ENCODE measurements around the gene CAPN14.

The CAPN14 gene

DNA sequence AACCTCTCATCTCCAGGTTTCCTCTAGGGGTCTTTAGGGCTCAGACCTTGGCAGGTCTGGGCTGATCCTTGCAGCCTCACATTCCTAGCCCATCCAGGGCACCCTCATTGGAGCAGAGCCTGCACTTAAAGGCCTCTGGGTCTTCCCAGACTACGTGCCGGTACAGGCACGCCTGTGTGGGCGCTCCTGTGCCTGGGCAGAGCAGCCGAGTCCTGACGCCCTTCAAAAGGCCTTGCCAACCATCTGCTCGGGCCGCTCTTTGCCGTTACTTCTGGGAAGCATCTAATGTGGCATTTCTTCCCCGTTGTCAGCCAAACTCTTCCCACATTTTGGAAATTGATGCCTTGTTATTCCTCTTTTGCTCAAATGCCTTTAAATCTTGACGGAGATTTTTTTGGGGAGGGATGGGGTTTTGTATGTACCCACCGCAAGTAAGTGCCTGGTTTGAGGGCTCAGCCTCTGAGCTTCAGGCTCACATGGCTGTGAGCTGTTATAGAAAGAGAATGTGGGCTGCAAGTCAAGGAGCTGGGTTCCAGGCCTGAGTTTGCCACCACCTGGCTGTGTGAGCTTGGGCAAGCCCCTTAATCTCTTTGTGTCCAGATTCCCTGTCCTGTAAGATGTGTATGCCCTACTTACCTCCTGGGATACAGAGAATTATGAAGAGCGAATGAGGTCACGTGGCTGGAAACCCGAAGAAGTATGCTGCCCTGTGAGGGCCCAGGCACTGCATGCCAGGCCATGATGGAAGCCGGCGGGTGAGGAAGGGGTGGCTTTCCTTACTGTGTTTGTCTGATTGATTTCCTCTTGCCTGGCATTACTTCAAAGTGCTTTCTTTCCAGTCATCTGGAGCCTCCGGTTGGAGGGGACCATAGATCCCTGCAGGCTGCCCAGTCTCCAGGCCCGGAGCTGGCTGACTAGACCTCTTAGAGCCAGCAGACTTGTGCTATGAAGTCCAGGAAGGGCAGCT lies 37.2 kb upstream of the CAPN14 start:
- Histone ChIP-seq H3K27me3 (ENCODE audit: low read depth, low read length) (no peaks in the 10 kb centered on the region), H3K27ac (ENCODE audit: low read length) (no peak overlapping the region), H3K9me3 (ENCODE audit: control insufficient read depth in 1 of 2, low read length in 2 of 2) (no peaks in the 10 kb centered on the region), H3K36me3 (ENCODE audit: control insufficient read depth in 1 of 2, insufficient read depth in 2 of 2, low read length in 2 of 2) (peaks cover 0 to 8% of the 10 kb centered on the region in 2 donors), H3K4me3 (ENCODE audit: low read depth in 1 of 2, low read length in 2 of 2) (no peak overlapping the region), H3K4me1 (ENCODE audit: control insufficient read depth in 1 of 2, insufficient read depth in 2 of 2, low read length in 2 of 2) (no peaks in the 10 kb centered on the region)

DNA sequence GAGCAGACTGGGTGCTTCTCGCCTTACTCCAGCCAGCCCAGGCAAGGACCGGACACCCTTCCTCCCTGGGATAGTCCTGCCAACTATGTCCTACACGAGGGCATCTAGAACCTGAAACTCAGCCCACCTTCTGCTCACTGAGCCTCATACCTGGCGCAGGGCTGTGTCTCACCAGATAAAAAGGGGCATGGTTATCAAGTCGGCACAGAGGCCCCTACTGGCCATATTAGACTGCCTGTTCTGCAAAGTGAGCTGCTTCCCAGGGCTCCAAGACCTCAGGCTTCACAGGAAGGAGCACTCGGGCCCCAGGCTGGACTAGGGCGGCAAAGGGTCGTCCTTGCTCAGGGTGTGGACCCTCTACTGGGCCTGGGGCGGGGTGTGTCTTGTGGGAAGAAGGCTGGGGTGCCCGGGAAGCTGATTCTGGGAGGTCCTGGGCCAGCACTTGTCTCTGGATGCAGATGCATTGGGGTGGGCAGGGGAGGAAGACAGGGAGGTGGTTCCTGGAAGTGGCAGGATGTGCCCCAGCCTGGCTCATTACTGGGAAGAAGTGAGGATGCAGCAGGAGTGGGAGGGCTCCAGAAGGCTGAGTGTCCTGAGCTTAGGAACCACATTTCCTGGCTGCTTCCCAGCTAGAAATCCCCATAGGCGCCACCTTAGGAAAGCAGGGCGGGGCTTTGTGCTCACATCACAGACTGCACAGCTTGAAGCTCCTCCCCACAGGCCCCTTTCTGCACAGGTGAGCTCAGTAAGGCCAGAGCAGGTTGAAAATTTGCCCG lies 36.2 kb upstream of the CAPN14 start:
- Histone ChIP-seq H3K27ac (ENCODE audit: low read length) (no peak overlapping the region), H3K27me3 (ENCODE audit: low read depth, low read length) (no peaks in the 10 kb centered on the region), H3K4me3 (ENCODE audit: low read depth in 1 of 2, low read length in 2 of 2) (no peak overlapping the region), H3K36me3 (ENCODE audit: control insufficient read depth in 1 of 2, insufficient read depth in 2 of 2, low read length in 2 of 2) (peaks cover 0 to 17% of the 10 kb centered on the region in 2 donors), H3K4me1 (ENCODE audit: control insufficient read depth in 1 of 2, insufficient read depth in 2 of 2, low read length in 2 of 2) (no peaks in the 10 kb centered on the region), H3K9me3 (ENCODE audit: control insufficient read depth in 1 of 2, low read length in 2 of 2) (no peaks in the 10 kb centered on the region)

DNA sequence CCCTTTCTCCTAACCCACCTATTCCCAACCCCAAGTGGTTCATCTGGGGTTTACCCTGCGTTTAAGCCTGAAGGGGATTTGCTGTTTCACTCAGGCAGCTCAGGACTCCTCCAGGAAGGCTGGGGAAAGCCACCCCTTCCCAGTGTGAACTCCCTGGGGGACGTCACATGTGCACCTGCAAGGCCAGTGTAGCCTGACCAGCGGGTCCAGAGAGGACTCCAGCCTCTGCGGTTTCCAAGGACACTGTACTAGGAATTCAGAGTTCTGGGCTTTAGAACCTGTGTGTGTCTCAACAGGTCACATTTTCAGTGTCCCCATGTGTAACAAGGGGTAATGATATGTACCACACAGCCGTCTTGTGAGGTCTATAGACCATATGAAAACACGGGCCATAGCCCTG lies 34.5 kb upstream of the CAPN14 start:
- no peaks in the 10 kb centered on the region for H3K27me3 ChIP-seq (ENCODE audit: low read depth, low read length)
- H3K36me3 ChIP-seq (ENCODE audit: control insufficient read depth in 1 of 2, insufficient read depth in 2 of 2, low read length in 2 of 2) = peaks cover 0 to 25% of the 10 kb centered on the region in 2 donors
- H3K4me1 ChIP-seq (ENCODE audit: control insufficient read depth in 1 of 2, insufficient read depth in 2 of 2, low read length in 2 of 2) = no peaks in the 10 kb centered on the region
- no peak overlapping the region for H3K27ac ChIP-seq (ENCODE audit: low read length)
- H3K9me3 ChIP-seq (ENCODE audit: control insufficient read depth in 1 of 2, low read length in 2 of 2) = no peaks in the 10 kb centered on the region
- H3K4me3 ChIP-seq (ENCODE audit: low read depth in 1 of 2, low read length in 2 of 2) = no peak overlapping the region

DNA sequence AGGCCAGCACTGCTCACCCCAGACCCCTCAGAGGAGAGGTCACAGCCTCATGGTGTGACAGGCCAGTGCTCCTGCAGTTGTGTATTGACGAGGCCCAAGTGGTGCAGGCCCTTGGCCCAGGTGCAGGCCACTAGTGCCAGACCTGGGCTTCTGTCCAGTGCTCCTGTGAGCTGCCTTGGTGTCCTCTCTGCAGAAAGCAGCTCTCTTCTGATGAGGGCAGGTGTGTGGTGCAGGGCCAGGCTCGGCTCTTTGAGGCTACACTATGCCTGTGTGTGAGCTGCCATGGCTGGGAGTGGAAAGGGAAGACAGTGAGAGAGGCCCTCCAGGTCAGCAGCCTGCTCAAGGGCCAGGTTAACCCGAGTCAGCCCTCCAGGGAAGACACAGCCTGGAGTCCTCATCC lies 33.7 kb upstream of the CAPN14 start:
- Histone ChIP-seq H3K36me3 (ENCODE audit: control insufficient read depth in 1 of 2, insufficient read depth in 2 of 2, low read length in 2 of 2) (peaks cover 0 to 23% of the 10 kb centered on the region in 2 donors), H3K4me3 (ENCODE audit: low read depth in 1 of 2, low read length in 2 of 2) (no peak overlapping the region), H3K27ac (ENCODE audit: low read length) (no peak overlapping the region), H3K4me1 (ENCODE audit: control insufficient read depth in 1 of 2, insufficient read depth in 2 of 2, low read length in 2 of 2) (no peaks in the 10 kb centered on the region), H3K27me3 (ENCODE audit: low read depth, low read length) (no peaks in the 10 kb centered on the region), H3K9me3 (ENCODE audit: control insufficient read depth in 1 of 2, low read length in 2 of 2) (no peaks in the 10 kb centered on the region)

DNA sequence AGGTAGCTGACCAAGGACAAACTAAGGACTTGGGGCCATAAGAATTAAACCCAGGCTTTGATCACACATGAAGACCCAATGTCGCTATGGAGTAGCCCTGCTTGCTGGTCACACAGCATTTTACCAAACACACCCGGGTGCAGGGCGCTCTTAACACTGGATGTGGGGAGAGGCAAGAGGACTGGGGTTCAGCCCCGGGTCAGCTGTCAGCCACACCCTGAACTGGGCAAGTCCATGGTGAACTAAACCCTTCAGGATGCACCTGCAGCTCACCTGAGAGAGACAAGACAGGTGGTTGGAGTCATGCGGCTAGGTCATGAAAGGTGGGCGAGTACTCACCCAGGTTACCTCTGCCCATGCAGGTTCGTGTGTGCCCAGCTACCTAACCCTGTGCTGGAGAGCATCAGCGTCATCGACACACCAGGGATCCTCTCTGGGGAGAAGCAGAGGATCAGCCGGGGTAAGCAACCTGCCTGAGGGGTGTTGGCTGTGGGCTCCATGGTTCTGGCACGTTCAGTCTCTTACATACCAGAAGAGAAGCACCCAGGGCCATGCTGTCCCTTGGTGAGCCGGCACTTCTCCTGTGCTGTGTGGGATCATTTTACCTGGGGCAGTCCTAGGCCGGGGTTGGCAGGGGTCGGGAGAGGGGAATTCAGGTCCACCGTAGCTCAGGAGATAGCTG lies 31.8 kb upstream of the CAPN14 start:
- Histone ChIP-seq H3K4me1 (ENCODE audit: control insufficient read depth in 1 of 2, insufficient read depth in 2 of 2, low read length in 2 of 2) (no peaks in the 10 kb centered on the region), H3K27me3 (ENCODE audit: low read depth, low read length) (no peaks in the 10 kb centered on the region), H3K9me3 (ENCODE audit: control insufficient read depth in 1 of 2, low read length in 2 of 2) (no peaks in the 10 kb centered on the region), H3K27ac (ENCODE audit: low read length) (no peak overlapping the region), H3K36me3 (ENCODE audit: control insufficient read depth in 1 of 2, insufficient read depth in 2 of 2, low read length in 2 of 2) (peaks cover 0 to 28% of the 10 kb centered on the region in 2 donors), H3K4me3 (ENCODE audit: low read depth in 1 of 2, low read length in 2 of 2) (no peak overlapping the region)

DNA sequence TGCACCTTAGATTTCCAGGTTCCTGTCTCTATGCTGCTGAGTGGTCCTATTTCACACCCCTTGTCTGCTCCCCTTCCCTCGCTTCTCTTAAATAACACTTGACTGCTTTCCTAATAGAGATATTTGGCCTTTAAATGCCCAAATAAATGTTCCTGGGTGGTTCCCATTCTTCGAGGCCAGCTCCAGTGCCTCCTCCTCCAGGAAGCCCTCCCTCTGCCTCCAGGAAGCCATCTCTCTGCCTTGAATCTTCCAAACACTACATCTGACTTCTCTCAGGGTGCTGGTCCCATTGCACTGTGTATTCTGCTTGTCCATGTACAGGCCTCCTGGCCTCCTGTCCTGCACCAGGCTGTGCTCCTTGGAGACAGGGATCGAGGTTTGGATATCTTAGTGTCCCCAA lies 30.8 kb upstream of the CAPN14 start:
- no peak overlapping the region for H3K4me3 ChIP-seq (ENCODE audit: low read depth in 1 of 2, low read length in 2 of 2)
- H3K4me1 ChIP-seq (ENCODE audit: control insufficient read depth in 1 of 2, insufficient read depth in 2 of 2, low read length in 2 of 2) = no peaks in the 10 kb centered on the region
- no peaks in the 10 kb centered on the region for H3K9me3 ChIP-seq (ENCODE audit: control insufficient read depth in 1 of 2, low read length in 2 of 2)
- H3K36me3 ChIP-seq (ENCODE audit: control insufficient read depth in 1 of 2, insufficient read depth in 2 of 2, low read length in 2 of 2) = peaks cover 0 to 28% of the 10 kb centered on the region in 2 donors
- H3K27ac ChIP-seq (ENCODE audit: low read length) = no peak overlapping the region
- H3K27me3 ChIP-seq (ENCODE audit: low read depth, low read length) = no peaks in the 10 kb centered on the region

DNA sequence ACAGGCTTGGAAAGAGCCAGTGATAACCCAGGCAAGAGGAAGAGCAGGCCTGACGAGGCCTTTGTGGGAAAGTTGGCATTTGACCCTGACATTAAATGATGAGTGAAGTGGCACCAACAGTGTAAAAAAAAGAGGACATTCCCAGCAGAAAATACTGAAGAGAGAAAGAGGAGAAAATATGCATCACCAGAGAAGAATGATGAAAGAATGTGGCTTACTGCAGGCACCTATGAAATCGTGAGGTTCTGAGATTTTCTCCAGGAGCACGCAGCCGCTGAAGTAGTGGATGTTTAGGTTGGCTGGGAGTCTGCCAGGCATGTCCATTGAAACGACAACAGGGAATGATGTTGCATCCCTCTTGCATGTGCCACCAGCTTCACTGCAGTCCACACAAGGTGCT lies 30.4 kb upstream of the CAPN14 start:
- Histone ChIP-seq H3K36me3 (ENCODE audit: control insufficient read depth in 1 of 2, insufficient read depth in 2 of 2, low read length in 2 of 2) (peaks cover 0 to 28% of the 10 kb centered on the region in 2 donors), H3K4me1 (ENCODE audit: control insufficient read depth in 1 of 2, insufficient read depth in 2 of 2, low read length in 2 of 2) (no peaks in the 10 kb centered on the region), H3K4me3 (ENCODE audit: low read depth in 1 of 2, low read length in 2 of 2) (no peak overlapping the region), H3K9me3 (ENCODE audit: control insufficient read depth in 1 of 2, low read length in 2 of 2) (no peaks in the 10 kb centered on the region), H3K27me3 (ENCODE audit: low read depth, low read length) (no peaks in the 10 kb centered on the region), H3K27ac (ENCODE audit: low read length) (no peak overlapping the region)

DNA sequence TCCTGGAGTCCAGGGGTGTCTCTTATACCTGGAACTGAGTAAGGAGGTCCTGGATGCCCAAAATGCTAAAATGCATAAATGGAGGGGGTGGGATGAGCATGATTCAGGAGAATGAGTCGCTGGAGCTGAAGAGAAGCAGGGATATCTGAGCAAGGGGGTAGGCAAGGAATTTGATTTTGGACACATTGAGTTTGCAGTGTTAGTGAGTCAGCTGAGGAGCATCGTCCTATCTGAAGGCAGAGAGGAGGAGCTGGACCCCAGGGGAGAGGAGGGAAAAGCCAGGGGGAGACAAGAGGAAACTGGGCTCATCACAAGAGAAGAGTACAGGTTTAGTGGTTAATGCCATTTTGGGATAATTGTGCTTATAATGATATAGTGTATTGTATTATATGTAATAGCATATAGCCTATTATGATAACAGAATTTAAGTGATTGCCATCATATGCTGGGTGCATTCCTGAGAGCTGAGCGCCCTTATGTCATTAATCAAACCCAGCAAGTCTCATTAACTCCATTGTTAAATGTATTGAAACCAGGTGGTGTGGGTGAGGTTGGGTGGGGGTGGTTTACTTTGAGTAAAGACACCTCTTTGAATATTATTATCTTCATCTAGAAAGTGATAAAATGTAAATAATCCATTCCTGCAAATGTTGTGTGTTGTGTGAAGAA lies 29.0 kb upstream of the CAPN14 start:
- Histone ChIP-seq H3K4me1 (ENCODE audit: control insufficient read depth in 1 of 2, insufficient read depth in 2 of 2, low read length in 2 of 2) (no peaks in the 10 kb centered on the region), H3K27me3 (ENCODE audit: low read depth, low read length) (no peaks in the 10 kb centered on the region), H3K4me3 (ENCODE audit: low read depth in 1 of 2, low read length in 2 of 2) (no peak overlapping the region), H3K36me3 (ENCODE audit: control insufficient read depth in 1 of 2, insufficient read depth in 2 of 2, low read length in 2 of 2) (peaks cover 0 to 28% of the 10 kb centered on the region in 2 donors), H3K27ac (ENCODE audit: low read length) (no peak overlapping the region), H3K9me3 (ENCODE audit: control insufficient read depth in 1 of 2, low read length in 2 of 2) (no peaks in the 10 kb centered on the region)

DNA sequence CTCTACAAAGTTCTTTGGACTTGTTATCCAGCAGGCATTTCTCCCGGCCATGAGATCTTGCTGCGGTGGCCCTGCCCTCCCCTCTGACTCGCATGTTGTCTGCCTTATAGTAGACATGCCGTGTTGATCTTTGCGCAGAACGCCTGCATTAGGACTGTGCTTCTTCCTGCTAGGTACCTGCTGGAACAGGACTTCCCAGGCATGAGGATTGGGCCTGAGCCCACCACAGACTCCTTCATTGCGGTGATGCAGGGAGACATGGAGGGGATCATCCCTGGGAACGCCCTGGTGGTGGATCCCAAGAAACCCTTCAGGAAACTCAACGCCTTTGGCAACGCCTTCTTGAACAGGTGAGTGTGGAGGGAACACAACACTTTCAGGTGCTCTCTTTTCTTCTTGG lies 26.8 kb upstream of the CAPN14 start:
- Histone ChIP-seq H3K4me3 (ENCODE audit: low read depth in 1 of 2, low read length in 2 of 2) (no peak overlapping the region), H3K27me3 (ENCODE audit: low read depth, low read length) (no peaks in the 10 kb centered on the region)

DNA sequence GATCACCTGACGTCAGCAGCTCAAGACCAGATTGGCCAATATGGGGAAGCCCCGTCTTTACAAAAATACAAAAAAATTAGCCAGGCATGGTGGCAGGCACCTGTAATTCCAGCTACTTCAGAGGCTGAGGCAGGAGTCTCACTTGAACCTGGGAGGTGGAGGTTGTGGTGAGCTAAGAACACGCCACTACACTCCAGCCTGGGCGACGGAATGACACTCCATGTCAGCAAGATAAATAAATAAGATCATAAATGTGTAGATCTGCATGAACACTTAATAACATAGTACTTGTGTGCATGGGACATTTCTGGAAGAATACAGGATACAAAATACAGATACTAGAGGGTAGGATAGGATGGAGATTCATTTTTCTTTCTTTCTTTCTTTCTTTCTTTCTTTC lies 25.7 kb upstream of the CAPN14 start:
- Histone ChIP-seq H3K27ac (ENCODE audit: low read length) (no peak overlapping the region), H3K4me1 (ENCODE audit: control insufficient read depth in 1 of 2, insufficient read depth in 2 of 2, low read length in 2 of 2) (peaks cover 0 to 13% of the 10 kb centered on the region in 2 donors), H3K4me3 (ENCODE audit: low read depth in 1 of 2, low read length in 2 of 2) (no peak overlapping the region), H3K36me3 (ENCODE audit: control insufficient read depth in 1 of 2, insufficient read depth in 2 of 2, low read length in 2 of 2) (peaks cover 0 to 11% of the 10 kb centered on the region in 2 donors), H3K27me3 (ENCODE audit: low read depth, low read length) (no peaks in the 10 kb centered on the region), H3K9me3 (ENCODE audit: control insufficient read depth in 1 of 2, low read length in 2 of 2) (no peaks in the 10 kb centered on the region)

More for the DNA sequence above, 26.8 kb upstream of the CAPN14 start:
- peaks cover 0 to 21% of the 10 kb centered on the region in 2 donors for H3K36me3 ChIP-seq (ENCODE audit: control insufficient read depth in 1 of 2, insufficient read depth in 2 of 2, low read length in 2 of 2)
- H3K9me3 ChIP-seq (ENCODE audit: control insufficient read depth in 1 of 2, low read length in 2 of 2) = no peaks in the 10 kb centered on the region
- no peak overlapping the region for H3K27ac ChIP-seq (ENCODE audit: low read length)
- H3K4me1 ChIP-seq (ENCODE audit: control insufficient read depth in 1 of 2, insufficient read depth in 2 of 2, low read length in 2 of 2) = peaks cover 0 to 7% of the 10 kb centered on the region in 2 donors
